GM21737 (cell line): ENCODE measurements around the gene KRI1.
A peak's percentile ranks its signal among the peaks of the same experiment; 100 is the strongest.

Experiments
- ATAC-seq: cut with Tn5 transposase; IDR thresholded peaks from one replicate; pipeline ENCODE4 v1.9.1; 2021; ENCODE audit warnings: mild to moderate bottlenecking, moderate library complexity; ENCODE audit not compliant: unreplicated experiment

Gene KRI1

GRCh38 chr19:10565567-10566407, at the start of gene KRI1:
Gene KRI1 (minus strand): TSS chr19:10566010. CDS start chr19:10565999, 11 bp downstream.
- peak; percentile 44 for ATAC-seq

GRCh38 chr19:10612499-10613119, 46.8 kb upstream of the KRI1 start:
- ATAC-seq, result no peak

- ATAC-seq, result no peak
Measured at GRCh38 chr19:10611907-10612306, 46.1 kb upstream of the KRI1 start.

GRCh38 chr19:10604460-10604980, 38.7 kb upstream of the KRI1 start:
- ATAC-seq, result peak; percentile 8

- peak; percentile 20 for ATAC-seq
Measured at GRCh38 chr19:10603873-10604459, 38.2 kb upstream of the KRI1 start.

GRCh38 chr19:10603084-10603872, 37.5 kb upstream of the KRI1 start:
- ATAC-seq, result peak; percentile 48

- peak; percentile 54 for ATAC-seq
Measured at GRCh38 chr19:10602330-10603083, 36.7 kb upstream of the KRI1 start.

GRCh38 chr19:10601999-10602329, 36.2 kb upstream of the KRI1 start:
- ATAC-seq, result no peak

- no peak for ATAC-seq
Measured at GRCh38 chr19:10600149-10600548, 34.3 kb upstream of the KRI1 start.

GRCh38 chr19:10593820-10594637, 28.2 kb upstream of the KRI1 start:
- no peak for ATAC-seq

GRCh38 chr19:10593148-10593547, 27.3 kb upstream of the KRI1 start:
- ATAC-seq, result no peak

- no peak for ATAC-seq
Measured at GRCh38 chr19:10587839-10588150, 22.0 kb upstream of the KRI1 start.

- ATAC-seq, result no peak
Measured at GRCh38 chr19:10587022-10587838, 21.4 kb upstream of the KRI1 start, which contains the start of gene AP1M2. Gene AP1M2 (minus strand): TSS chr19:10587312. CDS start chr19:10587231, 81 bp downstream.

GRCh38 chr19:10586396-10586795, 20.6 kb upstream of the KRI1 start:
- ATAC-seq, result no peak

GRCh38 chr19:10583036-10583776, 17.4 kb upstream of the KRI1 start:
- no peak for ATAC-seq

- no peak for ATAC-seq
Measured at GRCh38 chr19:10582091-10582490, 16.3 kb upstream of the KRI1 start.

- no peak for ATAC-seq
Measured at GRCh38 chr19:10580979-10581631, 15.3 kb upstream of the KRI1 start.
